Stimulated activated CD8-positive, alpha-beta memory T cell treated with anti-CD3 and anti-CD28 coated beads, Interleukin-2, amount 100 ng/mL, for 1 hour (primary cell): ENCODE data around the gene HLA-F.

Experiments used
- DNase-seq, 2 donors: peaks; one replicate each; pipeline ENCODE4 v3.0.0-alpha.2; 2020; ENCODE audit warnings: low read depth in 2 of 2

Gene HLA-F

DNA sequence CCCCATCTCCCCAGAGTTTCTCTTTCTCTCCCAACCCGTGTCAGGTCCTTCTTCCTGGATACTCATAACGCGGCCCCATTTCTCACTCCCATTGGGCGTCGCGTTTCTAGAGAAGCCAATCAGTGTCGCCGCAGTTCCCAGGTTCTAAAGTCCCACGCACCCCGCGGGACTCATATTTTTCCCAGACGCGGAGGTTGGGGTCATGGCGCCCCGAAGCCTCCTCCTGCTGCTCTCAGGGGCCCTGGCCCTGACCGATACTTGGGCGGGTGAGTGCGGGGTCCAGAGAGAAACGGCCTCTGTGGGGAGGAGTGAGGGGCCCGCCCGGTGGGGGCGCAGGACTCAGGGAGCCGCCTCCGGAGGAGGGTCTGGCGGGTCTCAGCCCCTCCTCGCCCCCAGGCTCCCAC is at the start of gene HLA-F:
Gene HLA-F, plus strand, starts transcription at position 173 of the 404 bp plus-strand sequence. Its CDS starts 30 bp downstream, at position 203.
- peak; percentile 68 to 74 for DNase-seq

DNA sequence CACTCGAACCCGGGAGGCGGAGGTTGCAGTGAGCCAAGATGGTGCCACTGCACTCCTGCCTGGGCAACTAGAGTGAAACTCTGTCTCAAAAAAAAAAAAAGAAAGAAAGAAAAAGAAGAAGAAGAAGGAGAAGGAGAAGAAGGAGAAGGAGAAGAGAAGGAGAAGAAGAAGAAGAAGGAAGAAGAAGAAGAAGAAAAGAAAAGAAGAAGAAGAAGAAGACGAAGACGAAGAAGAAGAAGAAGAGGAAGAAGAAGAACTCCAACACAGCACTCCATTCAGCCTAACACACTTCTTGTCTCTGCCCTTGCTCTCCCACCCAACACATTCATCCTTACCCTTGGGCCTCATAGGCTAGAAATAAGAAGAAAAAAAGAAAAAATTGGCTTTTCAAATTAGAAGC is 49.2 kb upstream of the HLA-F start:
- DNase-seq, result no peak

- no peak for DNase-seq
Measured at GRCh38 chr6:29675561-29675960, 47.7 kb upstream of the HLA-F start.

DNA sequence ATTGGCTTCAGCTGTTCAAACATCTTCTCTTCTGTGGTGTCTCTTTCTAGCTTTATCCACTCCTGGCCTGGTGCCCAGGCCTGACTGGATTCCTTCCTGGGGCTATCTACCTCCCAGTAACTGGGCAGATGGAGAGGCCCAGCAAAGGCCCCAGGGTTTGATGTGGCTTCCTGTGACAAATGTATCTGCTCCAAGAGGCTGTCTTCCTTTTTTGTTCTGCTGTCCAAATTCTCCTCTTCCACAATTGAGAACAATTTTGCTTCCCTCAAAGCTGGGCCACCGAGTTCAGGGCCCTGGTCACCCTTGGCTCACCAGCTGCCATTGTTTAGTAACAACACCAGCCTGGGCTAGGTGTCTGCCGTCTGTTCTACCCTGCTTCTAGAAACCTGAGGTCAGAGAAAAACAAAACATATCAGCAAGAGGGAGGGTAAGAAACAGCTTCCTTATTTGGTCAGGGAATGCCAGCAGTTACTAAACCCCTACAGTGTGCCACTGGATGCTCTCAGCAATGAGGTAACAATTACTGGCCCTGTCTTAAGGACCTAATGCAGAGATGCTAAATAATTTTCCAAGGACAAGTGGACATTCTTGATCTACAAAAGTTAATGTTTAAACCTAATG is 46.1 kb upstream of the HLA-F start:
- DNase-seq, result no peak

GRCh38 chr6:29678114-29678513 is 45.1 kb upstream of the HLA-F start:
- no peak for DNase-seq

DNA sequence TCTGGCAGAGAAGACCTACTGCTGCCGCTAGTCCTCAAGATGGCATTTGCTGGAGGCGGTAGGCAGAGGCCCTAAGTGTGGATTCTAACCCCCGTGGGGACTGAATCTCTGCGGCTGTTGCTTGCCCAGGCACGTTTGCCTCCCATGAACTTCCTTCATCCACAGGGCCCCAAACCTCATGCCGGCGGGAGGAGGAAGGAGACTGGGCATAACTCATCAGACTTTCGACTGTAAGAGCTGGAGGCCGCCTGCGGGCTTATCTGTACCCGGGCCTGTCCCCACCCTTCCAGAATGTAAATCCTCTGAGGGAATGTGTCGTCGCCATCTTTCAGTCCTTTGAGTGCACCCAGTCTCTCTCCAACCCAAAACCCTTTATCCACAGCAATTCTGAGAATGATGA is 43.3 kb upstream of the HLA-F start:
- DNase-seq, result no peak

DNA sequence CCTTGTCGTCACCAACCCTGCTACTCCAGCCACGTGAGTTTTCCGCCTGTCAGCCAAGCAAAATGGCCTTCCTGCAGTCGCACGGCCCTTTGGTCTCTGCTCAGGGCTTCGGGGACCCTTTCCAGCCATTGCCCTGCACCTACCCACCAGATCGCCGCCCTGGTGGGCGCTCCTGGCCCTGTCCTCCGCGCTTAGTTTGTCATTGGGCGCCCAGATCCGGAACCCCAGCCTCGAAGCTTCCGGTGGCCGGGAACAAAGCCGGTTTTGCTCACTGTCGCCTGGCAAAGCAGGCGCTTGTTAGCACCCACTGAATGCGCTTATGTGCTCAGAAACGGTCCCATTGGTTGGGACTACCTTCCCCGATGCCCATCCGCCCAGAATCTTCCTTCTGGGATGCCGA is 42.8 kb upstream of the HLA-F start:
- no peak for DNase-seq

- no peak for DNase-seq
Measured at GRCh38 chr6:29680904-29681303, 42.3 kb upstream of the HLA-F start, which contains the start of gene ZFP57. ZFP57 (minus strand) TSS chr6:29681152; CDS start chr6:29677003, 4,149 bp downstream.

DNA sequence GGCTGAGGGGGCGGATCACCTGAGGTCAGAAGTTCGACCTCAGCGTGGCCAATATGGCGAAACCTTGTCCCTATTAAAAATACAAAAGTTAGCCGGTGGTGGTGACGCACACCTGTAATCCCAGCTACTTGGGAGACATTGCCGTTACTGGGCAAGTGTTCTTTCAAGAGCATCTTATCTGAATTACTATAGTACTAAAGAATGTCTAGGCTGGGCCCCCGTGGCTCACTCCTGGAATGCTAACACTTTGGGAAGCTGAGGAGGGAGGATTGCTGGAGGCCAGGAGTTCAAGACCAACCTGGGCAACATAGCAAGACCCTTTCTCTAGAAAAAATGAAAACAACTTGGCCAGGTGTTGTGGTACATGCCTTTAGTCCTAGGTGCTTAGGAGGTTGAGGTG is 41.4 kb upstream of the HLA-F start:
- DNase-seq, result no peak

DNA sequence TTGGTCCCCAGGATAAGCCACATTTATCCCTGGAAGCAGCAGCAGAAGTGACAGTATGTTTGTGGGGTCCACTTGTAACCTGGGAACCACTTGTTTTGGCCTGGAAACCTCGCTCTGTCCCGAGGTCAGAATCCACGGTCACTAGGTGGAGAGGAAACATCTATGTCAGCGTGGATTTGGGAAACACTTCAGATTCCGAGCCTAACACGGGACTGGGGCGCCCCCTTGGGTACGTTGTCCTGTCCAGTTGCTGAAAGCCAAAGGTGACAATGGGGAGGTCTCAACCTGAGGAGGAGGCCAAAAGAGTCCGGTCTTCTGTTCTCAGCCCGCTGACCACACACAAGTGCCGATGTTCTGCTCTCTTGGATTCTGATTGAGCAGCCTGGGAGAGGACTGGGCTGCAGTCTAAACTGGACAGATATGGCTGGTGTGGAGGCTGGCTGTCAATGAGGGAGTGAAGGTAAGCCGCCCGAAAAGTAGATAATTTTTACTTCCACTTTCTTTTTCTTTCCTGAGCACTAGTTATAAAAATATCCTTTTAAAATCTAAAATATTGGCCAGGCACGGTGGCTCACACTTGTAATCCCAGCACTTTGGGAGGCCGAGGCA is 37.4 kb upstream of the HLA-F start:
- no peak for DNase-seq

- DNase-seq, result no peak
Measured at GRCh38 chr6:29694637-29695036, 28.6 kb upstream of the HLA-F start.

DNA sequence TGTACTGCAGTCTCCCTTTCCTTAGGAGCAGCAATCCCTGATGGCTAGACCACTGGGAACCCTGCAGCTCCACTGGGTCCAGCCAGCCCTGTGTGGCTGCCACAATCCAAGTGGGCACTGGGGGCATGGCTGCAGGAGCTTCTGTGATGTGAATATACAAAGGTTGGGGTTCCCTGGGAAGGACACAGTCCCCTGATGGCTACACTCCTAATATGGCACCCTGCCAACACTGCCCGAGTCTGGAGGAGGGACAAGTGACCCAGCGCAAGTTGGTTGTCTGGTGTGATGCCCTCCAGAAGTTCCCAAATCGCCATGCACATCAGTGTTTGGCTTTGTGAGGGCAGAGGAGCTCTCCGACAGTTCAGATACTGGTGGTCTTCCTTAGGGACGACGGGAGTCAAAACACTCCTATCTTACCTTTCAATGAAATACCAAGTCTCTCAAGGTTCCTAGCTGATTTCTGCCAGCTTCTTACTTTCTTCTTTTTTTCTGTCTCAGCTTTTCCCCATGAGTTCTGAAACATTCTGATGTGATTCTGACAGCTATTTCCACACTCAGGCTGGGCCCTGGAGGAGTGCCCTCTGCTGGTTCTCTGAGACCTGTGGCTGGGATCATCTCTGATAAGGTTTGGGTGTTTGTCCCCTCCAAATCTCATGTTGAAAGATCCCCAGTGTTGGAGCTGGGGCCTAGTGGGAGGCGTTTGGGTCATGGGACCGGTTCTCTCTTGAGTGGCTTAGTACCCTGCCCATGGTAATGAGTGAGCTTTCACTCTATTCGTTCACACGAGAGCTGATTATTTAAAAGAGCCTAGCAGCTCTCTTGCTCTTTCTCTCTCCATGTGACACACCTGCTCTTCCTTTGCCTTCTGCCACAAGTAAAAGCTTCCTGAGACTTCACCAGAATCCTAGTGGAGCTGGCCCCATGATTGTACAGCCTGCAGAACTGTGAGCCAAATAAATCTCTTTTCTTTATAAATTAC is 26.8 kb upstream of the HLA-F start:
- no peak for DNase-seq

- DNase-seq, result peak; percentile 58 to 59
Measured at GRCh38 chr6:29702519-29703103, 20.6 kb upstream of the HLA-F start.

DNA sequence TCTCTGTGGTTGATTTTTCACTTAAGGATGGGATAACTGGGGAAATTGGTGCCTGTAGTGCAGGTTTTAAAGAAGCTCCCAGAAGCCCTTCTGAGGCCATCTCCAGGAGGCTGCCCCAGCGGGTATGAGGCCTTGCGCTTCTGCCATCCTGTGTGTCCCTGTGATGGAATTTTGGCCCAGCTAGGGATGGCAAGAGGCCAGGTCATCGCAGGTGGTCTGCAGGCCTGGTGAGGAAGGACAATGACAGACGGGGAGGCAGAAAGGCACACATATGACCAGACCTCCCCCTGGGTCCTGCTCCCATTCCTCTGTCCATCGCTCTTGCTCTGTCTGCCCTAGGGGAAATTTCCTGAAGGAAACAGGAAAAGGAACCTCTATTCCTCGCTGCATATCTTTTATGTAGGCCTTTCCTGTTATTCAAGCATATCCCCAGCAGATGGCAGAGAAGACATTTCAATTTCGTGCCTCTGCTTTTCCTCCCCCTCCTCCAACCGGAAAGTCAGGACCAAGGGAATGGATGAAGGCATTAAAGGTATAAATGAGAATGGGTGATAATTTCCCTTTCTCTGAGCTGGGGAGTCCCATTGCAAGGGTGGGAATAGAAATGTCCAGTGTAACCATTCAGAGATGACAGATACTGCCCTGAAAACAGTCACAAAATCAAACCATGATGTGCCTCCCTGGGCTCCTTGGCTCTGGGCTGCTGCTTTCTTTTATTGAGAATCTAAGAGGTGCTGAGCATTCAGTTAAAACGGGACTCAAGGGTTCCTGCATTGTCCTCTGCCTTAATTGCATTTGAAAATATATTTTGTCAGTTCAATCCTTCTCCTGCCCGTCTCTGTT is 17.6 kb upstream of the HLA-F start:
- no peak for DNase-seq

DNA sequence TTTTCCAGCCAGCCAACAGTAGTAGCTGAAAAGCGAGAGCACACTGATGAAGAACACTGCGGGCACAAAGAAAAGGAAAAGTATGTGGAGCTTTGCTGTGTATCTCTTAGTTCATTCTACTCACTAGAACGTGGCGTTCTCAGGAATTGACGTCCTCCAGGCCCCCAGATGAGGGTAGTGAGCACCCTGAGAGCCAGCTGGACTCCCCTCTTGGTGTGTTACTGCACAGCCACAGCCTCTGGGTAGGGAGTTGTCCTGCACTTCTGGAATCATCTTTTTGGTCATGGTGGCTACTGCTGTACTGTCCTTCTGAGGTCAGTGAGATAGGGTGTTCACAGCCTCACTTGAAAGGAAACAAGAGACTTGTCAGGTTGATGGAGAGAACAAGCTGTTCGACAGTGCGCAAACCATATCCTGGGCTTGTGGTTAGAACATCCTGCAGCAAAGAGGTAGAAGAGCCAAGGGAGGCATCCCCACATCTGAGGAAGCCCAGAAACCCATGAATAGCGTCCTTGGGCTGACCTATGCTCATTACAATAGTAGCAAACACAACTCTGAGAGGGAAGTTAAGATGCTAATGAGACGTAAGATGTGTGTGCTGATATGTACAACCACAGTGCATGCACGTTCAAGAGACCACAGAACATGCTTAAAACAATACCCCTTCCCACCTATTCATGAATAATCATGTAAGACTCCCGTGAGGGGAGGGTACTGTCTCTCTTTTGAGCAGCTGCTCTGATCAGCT is 14.6 kb upstream of the HLA-F start:
- DNase-seq, result peak in 1 of 2 donors; percentile 33

DNA sequence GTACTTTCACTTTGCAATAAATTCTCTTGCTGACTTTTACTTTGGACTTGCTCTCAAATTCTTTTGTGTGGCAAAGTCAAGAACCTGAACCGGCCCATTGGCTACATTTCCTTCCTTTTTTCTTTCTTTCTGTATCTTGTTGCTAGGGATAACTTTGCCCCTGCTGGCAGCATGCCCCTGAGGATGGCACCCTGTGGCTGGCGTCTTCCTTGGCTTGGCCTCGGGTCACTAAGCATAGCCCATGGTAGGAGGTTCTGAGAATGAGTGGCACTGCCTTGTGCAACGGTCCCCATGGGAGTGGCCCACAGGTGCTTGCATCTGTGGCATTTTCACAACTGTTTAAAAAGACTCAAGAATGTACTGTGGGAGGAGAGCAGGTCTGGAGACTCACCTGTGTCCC is 14.0 kb upstream of the HLA-F start:
- DNase-seq, result no peak

DNA sequence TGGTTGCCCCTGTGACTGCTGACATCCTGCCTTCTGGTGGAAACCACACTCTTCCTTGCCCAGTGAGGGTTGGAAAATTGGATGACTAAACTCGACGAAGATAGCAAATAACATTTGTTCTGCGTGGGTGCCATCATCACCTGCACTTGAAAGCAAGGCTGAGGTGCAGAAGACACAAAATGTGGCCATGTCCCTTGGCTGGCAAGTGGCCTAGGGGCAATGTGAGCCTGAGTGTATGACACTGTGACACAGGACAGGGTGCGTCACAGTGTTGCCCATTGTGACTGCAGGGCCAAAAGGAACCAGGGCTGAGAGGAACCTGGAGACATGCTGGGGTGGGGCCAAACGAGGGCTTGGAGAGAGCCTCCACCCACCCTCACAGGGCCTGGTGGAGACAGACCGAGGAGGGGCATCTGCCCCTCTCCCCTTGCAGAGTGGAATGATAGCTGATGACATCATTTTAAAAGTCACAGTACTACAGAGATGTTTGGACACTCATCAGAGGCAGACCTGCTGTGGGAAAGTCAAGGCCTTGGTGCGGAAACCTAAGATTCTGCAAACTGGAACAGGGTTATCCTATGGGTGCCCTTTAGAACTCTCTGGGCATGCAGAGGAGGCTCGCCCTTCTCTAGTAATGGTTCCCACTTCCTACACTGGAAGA is 12.8 kb upstream of the HLA-F start:
- DNase-seq, result no peak

DNA sequence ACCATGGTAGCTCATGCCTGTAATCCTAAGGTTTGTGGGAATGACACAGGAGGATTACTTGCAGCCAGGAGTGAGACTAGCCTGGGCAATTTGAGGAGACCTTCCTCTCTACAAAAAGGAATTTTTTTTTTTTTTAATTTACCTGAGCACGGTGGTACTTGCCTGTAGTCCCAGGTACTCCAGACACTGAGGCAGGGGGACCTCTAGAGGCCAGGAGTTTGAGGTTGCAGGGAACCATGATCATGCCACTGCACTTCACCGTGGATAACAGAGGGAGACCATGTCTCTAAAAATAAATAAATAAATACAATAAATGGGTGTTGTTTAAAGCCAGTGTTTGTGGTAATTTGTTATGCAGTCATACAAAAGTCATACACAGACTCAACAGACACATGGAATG is 2.4 kb upstream of the HLA-F start:
- no peak for DNase-seq

GRCh38 chr6:29723666-29724588 is 693 bp downstream of the HLA-F start:
- DNase-seq, result peak; percentile 63 to 65
